Lower lobe of right lung (tissue), 2 donors: Measurements from ENCODE around the gene APOL4. TPM values are rescaled to one million over a fixed set of nuclear protein-coding genes. Genes with fewer than 3 reads are reported as not detected.

ENCODE experiments used
- ATAC-seq, 2 donors: fragments of 200-7000 bp; cut with Tn5 transposase; one replicate each; pipeline ENCODE4 v1.9.1; 2020 to 2022; ENCODE audit warnings: mild to moderate bottlenecking in 2 of 2, moderate library complexity in 2 of 2
- DNase-seq: peaks from one replicate; pipeline ENCODE4 v3.0.0-alpha.2; 2020
- H3K27ac ChIP-seq: fragments of 200-600 bp; one replicate; pipeline ENCODE4 v1.8.0; 2022
- H3K27me3 ChIP-seq: fragments of 200-600 bp; one replicate; pipeline ENCODE4 v1.8.0; 2022; ENCODE audit warnings: low read depth
- H3K36me3 ChIP-seq: fragments of 200-600 bp; one replicate; pipeline ENCODE4 v1.8.0; 2022; ENCODE audit warnings: mild to moderate bottlenecking
- H3K4me1 ChIP-seq: fragments of 200-600 bp; one replicate; pipeline ENCODE4 v1.8.0; 2022
- H3K4me3 ChIP-seq: fragments of 200-600 bp; one replicate; pipeline ENCODE4 v1.8.0; 2022; ENCODE audit warnings: mild to moderate bottlenecking
- H3K9me3 ChIP-seq: fragments of 200-600 bp; one replicate; pipeline ENCODE4 v1.8.0; 2022
- intact Hi-C: fragments of 100-400 bp; cut with DNase I; formaldehyde crosslinking; loops from one replicate; pipeline ENCODE4 v1.11.0; 2022
- total RNA-seq: library from RNA; stranded (reverse); fragmentation: NEBNext Ultra II Directional; extraction: Animal tissue kit (Norgen Biotek cat#: 25700); gene quantifications from one replicate; pipeline ENCODE4 v1.2.1, GENCODE V29; 2021
- TF ChIP-seq, protein P1 (sequence below): fragments of 200-600 bp; IDR thresholded peaks from one replicate; pipeline ENCODE4 v1.8.0; 2022; ENCODE audit warnings: antibody characterized with exemption, mild to moderate bottlenecking
- donor health status: DM: no; HTN: yes; CAD: no; lungs with severe emphysema.

Gene APOL4
- total RNA-seq, 1 donor from 2014 or later: 29.0 TPM

DNA sequence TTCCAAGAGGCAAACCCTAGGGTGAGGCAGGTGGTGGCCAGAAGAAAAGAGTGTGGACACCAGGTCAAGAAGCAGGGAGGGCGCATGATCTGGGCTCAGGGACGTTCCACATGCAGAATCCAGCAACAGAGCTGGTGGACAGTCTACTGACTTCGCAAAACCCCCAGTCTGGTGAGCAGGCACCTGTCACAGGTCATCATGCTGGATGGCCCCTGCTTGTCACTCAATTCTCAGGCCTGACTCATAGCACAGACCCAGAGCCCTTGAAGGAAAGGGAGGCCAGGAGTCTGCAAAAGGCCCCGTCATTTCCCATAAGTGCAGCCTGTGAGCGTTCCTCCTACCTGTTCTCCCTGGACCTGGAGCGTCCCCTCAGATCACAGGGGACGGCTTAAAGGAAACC lies 18.2 kb downstream of the APOL4 start:
- H3K4me1 ChIP-seq: peaks cover 11% of the 10 kb centered on the region
- no peaks in the 10 kb centered on the region for H3K36me3 ChIP-seq
- H3K27me3 ChIP-seq: no peaks in the 10 kb centered on the region
- DNase-seq: no peak
- intact Hi-C loops: loop anchor here (5.0 kb wide), 1 partner anchor 41 kb away; no protein-coding TSS in a partner anchor
- TF ChIP-seq, protein P1, sequence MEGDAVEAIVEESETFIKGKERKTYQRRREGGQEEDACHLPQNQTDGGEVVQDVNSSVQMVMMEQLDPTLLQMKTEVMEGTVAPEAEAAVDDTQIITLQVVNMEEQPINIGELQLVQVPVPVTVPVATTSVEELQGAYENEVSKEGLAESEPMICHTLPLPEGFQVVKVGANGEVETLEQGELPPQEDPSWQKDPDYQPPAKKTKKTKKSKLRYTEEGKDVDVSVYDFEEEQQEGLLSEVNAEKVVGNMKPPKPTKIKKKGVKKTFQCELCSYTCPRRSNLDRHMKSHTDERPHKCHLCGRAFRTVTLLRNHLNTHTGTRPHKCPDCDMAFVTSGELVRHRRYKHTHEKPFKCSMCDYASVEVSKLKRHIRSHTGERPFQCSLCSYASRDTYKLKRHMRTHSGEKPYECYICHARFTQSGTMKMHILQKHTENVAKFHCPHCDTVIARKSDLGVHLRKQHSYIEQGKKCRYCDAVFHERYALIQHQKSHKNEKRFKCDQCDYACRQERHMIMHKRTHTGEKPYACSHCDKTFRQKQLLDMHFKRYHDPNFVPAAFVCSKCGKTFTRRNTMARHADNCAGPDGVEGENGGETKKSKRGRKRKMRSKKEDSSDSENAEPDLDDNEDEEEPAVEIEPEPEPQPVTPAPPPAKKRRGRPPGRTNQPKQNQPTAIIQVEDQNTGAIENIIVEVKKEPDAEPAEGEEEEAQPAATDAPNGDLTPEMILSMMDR: no peak
- ATAC-seq: no peak
- no peaks in the 10 kb centered on the region for H3K9me3 ChIP-seq
- no peak overlapping the region for H3K4me3 ChIP-seq
- no peak overlapping the region for H3K27ac ChIP-seq

DNA sequence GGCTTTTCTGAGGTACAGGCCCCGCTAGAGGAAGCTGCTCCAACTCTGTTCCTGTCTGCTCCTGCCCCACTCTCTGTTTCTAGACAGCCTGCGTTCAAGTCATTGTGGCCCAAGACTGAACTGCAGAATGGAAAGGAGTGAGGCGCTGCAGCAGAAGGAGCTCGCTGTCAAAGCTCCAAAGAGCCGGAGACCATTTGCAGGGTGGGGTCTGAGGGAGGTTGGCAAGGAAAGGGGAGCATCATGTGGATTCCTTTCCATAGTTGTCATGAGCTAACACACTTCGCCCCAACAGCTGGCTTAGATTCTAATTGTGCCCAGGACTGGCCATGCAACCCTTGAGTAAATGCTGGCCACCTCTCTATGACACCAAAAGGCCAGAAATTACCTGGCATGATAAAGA lies 18.8 kb downstream of the APOL4 start:
- no peaks in the 10 kb centered on the region for H3K9me3 ChIP-seq
- H3K27ac ChIP-seq: no peak overlapping the region
- H3K4me1 ChIP-seq: peaks cover 11% of the 10 kb centered on the region
- no peak overlapping the region for H3K4me3 ChIP-seq
- intact Hi-C loops: loop anchor here (5.0 kb wide), 1 partner anchor 41 kb away; no protein-coding TSS in a partner anchor
- no peaks in the 10 kb centered on the region for H3K36me3 ChIP-seq
- DNase-seq (no peak), ATAC-seq (no peak)
- TF ChIP-seq, protein P1: no peak
- no peaks in the 10 kb centered on the region for H3K27me3 ChIP-seq

DNA sequence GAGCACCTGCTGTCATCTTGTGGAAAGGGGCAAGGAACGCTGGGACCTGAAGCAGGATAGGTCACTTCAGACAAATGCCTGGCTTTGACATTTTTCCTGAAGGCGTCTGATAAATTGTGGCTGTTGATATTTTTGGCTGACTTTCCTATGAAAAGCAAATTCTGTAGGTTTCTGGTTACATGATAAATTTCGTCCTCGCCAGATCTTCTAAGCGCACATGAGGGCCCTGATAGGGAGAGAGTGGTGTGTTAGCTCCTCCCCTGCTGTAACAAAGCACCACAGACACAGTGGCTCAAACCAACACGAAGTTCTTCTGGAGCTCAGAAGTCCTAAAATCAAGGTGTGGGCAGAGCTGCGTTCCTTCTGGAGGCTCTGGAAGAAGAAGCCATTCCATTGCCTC lies 19.6 kb downstream of the APOL4 start:
- TF ChIP-seq, protein P1: no peak
- Histone ChIP-seq H3K9me3 (no peaks in the 10 kb centered on the region), H3K27me3 (no peaks in the 10 kb centered on the region), H3K4me1 (peaks cover 11% of the 10 kb centered on the region), H3K27ac (no peak overlapping the region), H3K36me3 (no peaks in the 10 kb centered on the region), H3K4me3 (no peak overlapping the region)
- no peak for DNase-seq
- no peak for ATAC-seq
- intact Hi-C loops: loop anchor here (5.0 kb wide), 1 partner anchor 40 kb away; no protein-coding TSS in a partner anchor

DNA sequence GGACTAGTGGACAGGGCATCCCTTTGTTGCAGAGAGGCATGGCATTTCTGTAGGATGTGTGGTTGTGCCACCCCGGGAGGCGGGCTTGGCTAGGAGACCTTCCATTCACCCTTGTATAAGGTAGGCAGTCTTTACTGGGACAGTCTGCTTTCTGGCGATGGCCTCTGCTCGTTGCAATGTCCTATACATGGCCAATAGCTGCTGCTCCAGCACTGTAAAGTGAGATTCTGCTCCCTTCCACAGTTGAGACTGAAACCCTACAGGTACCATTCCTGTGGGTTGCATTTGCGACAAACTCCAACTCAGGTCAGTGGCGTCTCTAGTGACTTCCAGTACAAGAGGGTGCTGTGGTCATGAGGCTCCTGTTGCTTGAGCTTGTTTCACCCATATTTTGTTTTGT lies 20.7 kb downstream of the APOL4 start:
- Histone ChIP-seq H3K27me3 (no peaks in the 10 kb centered on the region), H3K9me3 (no peaks in the 10 kb centered on the region), H3K4me3 (no peak overlapping the region), H3K27ac (no peak overlapping the region), H3K4me1 (peaks cover 11% of the 10 kb centered on the region), H3K36me3 (no peaks in the 10 kb centered on the region)
- DNase-seq (no peak), ATAC-seq (no peak)
- intact Hi-C loops: loop anchor here (5.0 kb wide), 1 partner anchor 39 kb away; no protein-coding TSS in a partner anchor
- TF ChIP-seq, protein P1: no peak

DNA sequence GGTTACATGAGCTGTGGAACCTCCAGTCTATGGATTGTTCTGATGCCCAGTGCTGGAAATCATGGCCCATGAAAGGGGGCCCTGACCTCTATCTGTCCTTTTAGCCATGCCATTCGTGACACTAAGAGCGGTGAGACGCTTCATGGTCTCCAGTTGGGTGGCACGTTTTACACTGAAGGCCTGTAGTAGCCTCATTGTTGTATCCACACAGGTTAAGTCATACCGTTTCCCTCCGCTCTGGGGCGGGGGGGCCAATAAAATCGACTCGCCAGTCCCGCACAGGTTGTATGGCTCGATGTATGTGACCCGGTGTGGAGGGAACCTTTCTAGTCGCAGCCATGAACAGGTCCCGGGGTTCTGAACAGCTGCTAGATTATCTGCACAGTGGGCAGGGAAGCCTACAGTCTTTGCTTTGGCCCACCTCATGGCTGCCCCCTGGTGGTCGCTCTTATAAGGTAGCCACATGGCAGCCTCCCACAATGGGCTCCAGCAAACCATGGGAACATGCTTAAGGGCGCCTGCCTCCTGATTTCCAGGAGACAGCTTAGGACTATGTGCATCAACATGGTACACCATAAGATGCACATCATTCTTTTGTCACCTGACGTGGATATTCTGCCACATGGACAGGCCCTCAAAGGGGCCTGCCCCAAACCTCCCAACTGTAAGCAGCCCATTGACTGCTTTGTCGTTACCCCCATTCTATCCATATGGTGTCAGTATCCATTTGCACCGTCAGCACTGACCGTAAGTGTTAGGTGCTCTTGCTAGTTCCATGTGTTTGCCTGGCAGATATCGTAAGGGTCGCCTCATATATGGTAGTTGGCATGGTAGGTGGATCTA lies 21.4 kb downstream of the APOL4 start:
- no peaks in the 10 kb centered on the region for H3K36me3 ChIP-seq
- no peak overlapping the region for H3K27ac ChIP-seq
- DNase-seq: peak; percentile 90
- intact Hi-C loops: loop anchor here (5.0 kb wide), 1 partner anchor 38 kb away; no protein-coding TSS in a partner anchor
- no peaks in the 10 kb centered on the region for H3K9me3 ChIP-seq
- H3K4me1 ChIP-seq: peaks cover 11% of the 10 kb centered on the region
- no peak overlapping the region for H3K4me3 ChIP-seq
- no peaks in the 10 kb centered on the region for H3K27me3 ChIP-seq
- ATAC-seq: peak; percentile 96
- TF ChIP-seq, protein P1: peak; percentile 93
